Measurements from ENCODE around the gene PCDHGA1.

Gene PCDHGA1

GRCh38 chr5:141495453-141495811 lies 165.1 kb downstream of the PCDHGA1 start:
- no peak overlapping the region for H3K4me3 ChIP-seq (ENCODE audit: low read length)
- no peak for DNase-seq (ENCODE audit: low read depth)
- TF ChIP-seq CTCF (conservative IDR thresholded peaks at IDR 0.05; ENCODE audit: low read length) = no peak

- no peak for TF ChIP-seq CTCF (conservative IDR thresholded peaks at IDR 0.05; ENCODE audit: low read length)
- no peak for DNase-seq (ENCODE audit: low read depth)
- no peak overlapping the region for H3K4me3 ChIP-seq (ENCODE audit: low read length)
Observed at GRCh38 chr5:141496038-141496437, 165.7 kb downstream of the PCDHGA1 start.

- H3K4me3 ChIP-seq (ENCODE audit: low read length) = no peak overlapping the region
- no peak for DNase-seq (ENCODE audit: low read depth)
- TF ChIP-seq CTCF (conservative IDR thresholded peaks at IDR 0.05; ENCODE audit: low read length) = no peak
Observed at GRCh38 chr5:141501761-141502160, 171.4 kb downstream of the PCDHGA1 start.

- no peak for TF ChIP-seq CTCF (conservative IDR thresholded peaks at IDR 0.05; ENCODE audit: low read length)
- H3K4me3 ChIP-seq (ENCODE audit: low read length) = no peak overlapping the region
- no peak for DNase-seq (ENCODE audit: low read depth)
Observed at GRCh38 chr5:141503681-141504080, 173.4 kb downstream of the PCDHGA1 start.

- no peak for DNase-seq (ENCODE audit: low read depth)
- H3K4me3 ChIP-seq (ENCODE audit: low read length) = no peak overlapping the region
- no peak for TF ChIP-seq CTCF (conservative IDR thresholded peaks at IDR 0.05; ENCODE audit: low read length)
Observed at GRCh38 chr5:141504216-141504615, 173.9 kb downstream of the PCDHGA1 start.

GRCh38 chr5:141506381-141507155 lies 176.3 kb downstream of the PCDHGA1 start:
- DNase-seq (ENCODE audit: low read depth) = no peak
- TF ChIP-seq CTCF (conservative IDR thresholded peaks at IDR 0.05; ENCODE audit: low read length) = no peak
- no peak overlapping the region for H3K4me3 ChIP-seq (ENCODE audit: low read length)

GRCh38 chr5:141507387-141508091 lies 177.2 kb downstream of the PCDHGA1 start:
- DNase-seq (ENCODE audit: low read depth) = peak; percentile 91
- no peak for TF ChIP-seq CTCF (conservative IDR thresholded peaks at IDR 0.05; ENCODE audit: low read length)
- H3K4me3 ChIP-seq (ENCODE audit: low read length) = peak overlapping the region; percentile 52
